Medulla oblongata (tissue), 1 donor: Measurements from ENCODE around the gene CDK5RAP2.
"Not testable (repeated sequence)": the region's sequence is repeated elsewhere in the genome, so short reads cannot be mapped to it uniquely, and the experiment has no call there.

Source experiments
- DNase-seq: peaks from one replicate; pipeline ENCODE4 v3.0.0-alpha.2; 2015; ENCODE audit errors: extremely low spot score

CDK5RAP2 gene

DNA sequence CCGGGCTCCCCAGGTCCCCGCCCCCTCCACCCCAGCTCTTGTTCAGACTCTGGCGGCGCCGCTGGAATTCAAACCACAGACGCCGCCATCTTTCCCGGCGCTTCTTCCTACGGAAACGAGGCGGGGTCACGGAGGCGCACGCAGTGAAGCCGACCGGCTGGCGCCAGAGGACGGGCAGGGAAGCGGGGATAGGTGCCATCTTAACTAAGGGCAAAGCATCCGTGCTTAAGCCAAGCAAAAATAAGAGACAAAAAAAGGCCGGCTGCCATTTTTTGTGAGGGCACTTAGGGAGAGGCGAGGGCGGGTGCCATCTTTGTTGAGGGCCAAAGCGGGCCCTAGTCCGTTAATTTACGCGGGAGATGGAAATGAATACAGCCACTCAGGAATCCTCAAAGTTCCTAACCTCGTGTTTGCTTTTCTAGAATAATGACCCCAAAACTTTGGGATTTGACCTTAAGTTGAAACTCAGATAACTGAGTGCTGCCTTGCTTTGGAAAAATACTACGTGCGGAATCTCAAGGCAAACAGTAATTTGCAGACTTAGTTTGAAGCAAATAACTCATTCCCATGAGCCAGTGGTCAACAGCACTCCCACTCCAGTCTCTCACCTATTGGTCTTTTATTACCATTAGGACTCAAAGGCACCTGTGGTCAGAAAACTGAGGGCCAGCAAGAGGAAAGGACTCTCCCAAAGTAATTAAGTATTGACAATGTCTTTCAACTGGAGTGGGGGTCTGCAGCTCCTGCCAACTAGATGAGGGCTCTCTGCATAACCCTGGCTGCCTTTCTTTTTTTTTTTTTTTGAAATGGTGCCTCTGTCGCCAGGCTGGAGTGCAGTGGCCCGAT, at the start of gene CDK5RAP2:
Gene CDK5RAP2 (minus strand): TSS at position 117 of the 846 bp plus-strand sequence. CDS start 189 bp downstream, outside the sequence.
- peak; percentile 99 for DNase-seq

DNA sequence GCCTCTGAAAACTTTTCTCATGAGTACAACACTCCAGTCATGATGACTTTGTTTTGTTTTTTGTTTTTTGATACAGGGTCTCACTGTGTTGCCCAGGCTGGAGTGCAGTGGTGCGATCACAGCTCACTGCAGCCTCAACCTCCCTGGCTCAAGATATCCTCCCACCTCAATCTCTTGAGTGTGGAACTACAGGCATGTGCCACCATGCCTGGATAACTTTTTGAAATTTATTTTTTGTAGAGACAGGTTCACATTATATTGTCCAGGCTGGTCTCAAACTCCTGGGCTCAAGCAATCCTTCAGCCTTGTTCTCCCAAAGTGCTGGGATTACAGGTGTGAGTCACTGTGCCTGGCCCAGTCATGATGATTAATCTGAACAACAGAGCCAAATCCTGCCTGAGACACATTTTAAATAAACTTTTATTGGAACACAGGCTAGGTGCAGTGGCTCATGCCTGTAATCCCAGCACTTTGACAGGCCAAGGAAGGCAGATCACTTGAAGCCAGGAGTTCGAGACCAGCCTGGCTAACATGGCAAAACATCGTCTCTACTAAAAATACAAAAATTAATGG, 49.0 kb upstream of the CDK5RAP2 start:
- DNase-seq, result not testable (repeated sequence)

DNA sequence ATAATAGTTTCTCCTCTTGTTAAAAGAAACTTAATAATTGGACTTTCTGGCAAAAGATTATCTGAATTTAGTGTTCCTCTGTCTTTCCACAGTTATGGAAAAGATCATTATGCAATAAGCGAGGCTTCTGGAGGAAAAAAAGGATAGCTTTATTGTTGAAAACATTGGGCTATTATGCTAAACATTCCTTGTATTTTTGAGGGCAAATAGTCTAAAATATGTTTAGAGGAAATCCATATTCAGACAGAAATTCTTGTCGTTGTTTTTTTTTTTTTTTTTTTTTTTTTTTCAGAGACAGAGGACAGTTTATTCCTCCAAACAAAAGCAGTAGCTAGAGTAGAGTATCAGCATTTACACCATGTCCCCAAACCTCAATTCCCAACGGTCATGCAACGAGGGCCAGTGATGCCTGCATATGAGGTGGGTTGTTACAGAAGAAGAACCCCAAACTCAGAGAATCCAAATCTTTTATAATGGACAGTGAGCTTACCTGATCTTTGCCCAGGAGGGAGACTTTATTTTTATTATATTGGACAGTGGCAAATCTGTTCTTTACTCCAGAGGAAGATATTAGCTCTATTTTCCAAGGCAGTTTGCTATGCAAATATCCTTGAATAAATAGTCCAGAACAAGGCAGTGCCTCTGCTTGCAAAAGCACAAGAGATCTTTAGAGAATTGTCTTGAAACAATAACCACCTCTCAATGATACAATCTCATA, 48.4 kb upstream of the CDK5RAP2 start:
- peak; percentile 64 for DNase-seq

DNA sequence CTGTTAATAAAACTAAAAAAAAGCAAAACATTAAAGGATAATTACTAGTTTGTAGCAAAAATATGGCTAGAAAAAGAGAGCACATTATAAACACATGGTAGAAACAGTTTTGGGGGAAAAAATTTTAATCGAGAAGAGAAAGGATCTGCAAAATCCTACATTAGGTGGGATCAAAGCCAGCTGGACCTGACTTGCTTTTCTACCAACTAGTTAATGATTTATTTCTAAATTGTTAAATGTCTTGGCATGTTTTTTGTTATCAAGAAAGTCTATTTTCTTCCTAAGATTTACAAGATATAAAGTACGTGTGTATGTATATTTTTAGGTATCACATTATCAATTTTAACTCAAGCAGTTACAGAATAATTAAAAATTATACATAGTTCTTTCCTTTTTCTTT, 47.1 kb upstream of the CDK5RAP2 start:
- no peak for DNase-seq

DNA sequence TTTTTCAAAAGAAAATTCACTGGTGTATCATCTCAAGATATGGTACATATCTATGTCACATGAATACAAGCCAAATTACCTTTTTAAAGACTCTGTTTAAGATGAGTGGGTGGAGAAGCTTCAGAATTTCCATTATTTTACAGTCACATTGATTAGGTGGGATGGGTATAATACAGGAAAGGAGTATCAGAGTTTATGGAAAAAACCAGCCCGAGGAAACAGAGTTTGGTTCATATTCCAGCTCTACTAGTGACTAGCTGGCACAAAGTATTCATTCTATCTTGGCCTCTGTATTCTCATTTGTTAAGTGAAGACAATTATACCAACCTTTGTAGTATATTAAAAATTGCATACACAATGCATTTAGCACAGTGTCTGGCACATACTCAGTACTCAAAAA, 46.5 kb upstream of the CDK5RAP2 start:
- no peak for DNase-seq

DNA sequence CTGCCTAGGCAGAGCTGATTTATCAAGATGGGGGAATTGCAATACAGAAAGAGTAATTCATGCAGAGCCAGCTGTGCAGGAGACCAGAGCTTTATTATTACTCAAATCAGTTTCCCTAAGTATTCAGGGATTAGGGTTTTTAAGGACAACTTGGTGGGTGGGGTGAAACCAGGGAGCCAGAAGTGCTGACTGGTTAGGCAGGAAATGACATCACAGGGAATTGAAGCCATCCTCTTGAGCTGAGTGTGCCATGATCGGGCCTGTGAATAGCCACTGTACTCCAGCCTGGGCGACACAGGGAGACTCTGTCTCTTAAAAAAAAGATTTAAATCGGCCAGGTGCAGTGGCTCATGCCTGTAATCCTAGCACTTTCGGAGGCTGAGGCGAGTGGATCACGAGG, 45.3 kb upstream of the CDK5RAP2 start:
- no peak for DNase-seq

DNA sequence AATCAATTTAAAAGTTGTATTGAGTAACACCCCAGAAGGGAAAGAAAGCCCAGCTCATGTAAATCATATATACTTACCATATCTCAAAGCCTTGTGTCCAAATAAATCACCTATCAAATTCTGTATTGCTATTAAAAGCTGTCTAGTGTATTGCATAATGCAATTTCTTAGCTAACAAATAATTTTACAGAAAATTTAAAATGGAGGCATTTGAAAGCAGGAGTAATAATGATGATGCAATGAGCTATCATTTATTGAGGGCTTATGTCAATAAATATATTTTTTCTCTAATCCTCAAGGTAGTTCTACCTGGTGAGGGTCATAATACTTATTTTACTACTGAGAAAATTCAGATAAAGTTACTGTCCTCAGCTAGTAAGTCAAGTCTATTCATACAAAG, 42.8 kb upstream of the CDK5RAP2 start:
- no peak for DNase-seq

DNA sequence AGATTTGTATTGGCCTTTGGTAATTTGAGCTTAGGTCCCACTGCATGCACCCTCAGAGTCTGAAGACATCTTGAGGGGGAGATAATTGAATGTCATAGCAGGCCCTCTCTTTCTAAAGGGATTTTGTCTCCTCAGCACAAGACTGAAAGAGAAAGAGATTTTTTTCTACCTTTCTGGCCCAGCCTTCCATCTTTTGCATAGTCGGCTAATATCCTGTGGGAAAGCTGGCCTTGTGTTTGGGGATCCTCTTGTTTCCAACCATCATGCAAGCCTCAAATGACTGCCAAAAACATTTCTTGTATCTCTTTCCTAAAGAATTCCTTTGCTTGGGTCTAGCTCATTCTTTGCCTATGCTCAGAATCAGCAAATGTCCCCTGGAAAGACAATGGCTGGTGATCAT, 42.0 kb upstream of the CDK5RAP2 start:
- DNase-seq, result no peak

DNA sequence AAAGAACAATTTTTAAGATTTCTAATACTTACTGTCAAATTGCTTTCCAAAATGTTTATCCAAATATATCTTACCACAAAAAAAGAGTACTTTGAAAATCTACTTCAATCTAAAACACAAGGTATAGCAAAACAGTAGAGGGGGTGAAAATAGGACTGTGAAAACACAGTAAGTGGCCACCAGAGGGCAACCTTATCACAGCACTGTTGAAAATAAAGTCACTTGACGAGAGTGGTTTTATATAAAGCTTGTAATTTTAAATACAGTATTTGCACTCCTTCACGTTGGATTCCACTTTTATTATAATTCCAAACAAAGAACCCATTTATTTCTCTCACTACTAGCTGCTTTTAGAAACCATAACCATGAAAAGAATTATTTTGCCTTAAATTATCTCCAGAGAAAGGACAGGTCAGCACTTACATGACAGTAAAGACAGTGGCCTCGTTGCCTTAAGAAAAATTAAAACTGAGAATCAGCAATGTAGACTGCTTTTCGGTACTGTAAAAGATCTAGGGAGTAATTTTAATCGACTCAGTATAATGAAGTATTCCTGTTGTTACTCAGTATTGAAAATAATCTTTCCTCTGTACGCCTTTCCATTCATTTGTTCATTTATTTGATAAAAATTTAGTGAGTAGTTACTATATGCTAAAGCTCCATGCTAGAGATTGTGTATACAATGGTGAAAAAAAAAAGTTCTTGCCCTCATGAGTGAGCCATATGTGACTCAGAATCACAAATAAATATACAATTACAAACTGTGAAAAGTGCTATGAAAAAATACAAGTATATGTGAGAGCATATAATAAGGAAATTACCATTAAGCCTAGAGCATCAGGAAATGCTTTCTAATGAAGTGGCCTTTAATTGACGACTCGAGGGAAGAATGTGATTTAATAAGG, 40.0 kb upstream of the CDK5RAP2 start:
- peak; percentile 89 for DNase-seq

DNA sequence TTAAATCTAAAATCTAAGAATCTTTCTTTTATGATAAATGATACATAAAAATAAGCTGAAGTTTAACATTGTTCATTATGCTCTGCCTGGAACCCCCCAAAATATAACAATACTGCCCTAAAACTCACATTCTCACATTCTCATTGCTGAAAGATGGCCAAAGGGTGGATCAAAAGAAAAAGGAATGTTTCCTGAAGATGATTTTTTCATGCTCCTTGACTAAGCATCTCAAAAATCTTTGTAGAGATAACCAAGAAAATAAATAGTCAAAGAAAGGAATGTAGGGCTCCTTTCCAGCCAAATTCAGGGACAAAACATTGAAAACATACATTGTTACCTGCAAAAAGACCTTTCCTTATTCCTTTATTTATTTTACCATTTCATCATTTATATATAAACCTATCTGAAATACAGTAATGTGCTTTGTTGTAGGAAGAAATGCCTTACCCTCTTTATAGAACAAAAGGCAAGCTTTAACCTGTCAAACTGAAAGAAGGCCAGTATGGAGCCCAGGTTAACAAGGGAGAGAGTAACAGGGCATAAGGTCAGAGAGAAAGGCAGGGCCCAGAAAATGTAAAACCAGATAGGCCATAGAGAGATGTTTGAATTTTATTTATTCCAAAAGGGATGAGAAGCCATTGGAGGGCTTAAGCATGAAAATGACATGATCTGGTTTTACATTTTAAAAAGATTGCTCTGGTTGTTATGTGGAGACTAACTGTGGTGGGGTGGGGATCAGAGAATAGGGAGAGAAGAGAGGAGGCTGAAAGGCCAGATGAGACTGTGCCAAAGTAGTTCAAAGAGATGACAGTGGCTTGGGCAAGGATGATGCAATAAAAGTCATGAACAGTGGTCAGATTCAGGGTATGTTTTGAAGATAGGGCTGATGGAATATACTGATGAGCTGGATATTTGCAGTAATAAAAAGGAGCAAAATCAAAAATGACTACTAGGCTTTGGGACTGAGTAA, 37.3 kb upstream of the CDK5RAP2 start:
- no peak for DNase-seq

DNA sequence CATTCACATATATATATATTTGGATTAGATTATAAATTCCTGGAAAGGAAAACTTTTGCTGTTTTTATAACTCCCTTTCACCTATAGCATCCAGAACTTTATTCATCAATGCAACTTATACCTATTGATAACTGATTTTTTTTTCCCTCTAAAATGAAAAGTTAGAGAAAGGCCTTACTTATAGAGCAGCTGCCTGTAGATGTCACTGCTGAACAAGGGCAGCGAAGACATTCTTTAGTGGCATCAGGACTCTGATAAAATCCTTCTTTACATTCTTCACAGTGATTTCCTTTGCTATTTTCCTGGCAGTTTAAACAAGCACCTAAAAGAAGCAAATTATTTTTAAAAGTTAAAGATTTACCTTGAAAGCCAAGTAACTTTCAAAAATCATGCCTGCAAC, 32.3 kb upstream of the CDK5RAP2 start:
- peak; percentile 46 for DNase-seq

DNA sequence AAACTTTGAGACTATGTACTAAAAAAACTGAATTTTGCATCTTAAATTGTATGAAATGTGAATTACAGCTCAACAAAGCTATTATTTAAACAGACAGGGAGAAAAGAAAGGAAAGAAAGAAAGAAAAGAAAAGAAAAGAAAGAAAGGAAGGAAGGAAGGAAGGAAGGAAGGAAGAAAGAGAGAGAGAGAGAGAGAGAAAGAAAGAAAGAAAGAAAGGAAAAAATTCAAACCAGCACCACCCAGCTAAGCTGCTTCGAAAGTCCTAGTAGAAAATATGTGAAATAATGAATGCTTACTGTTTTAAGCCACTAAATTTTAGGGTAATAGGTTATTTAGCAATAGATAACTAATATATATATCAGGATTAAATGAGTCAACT, 31.7 kb upstream of the CDK5RAP2 start:
- DNase-seq, result no peak

DNA sequence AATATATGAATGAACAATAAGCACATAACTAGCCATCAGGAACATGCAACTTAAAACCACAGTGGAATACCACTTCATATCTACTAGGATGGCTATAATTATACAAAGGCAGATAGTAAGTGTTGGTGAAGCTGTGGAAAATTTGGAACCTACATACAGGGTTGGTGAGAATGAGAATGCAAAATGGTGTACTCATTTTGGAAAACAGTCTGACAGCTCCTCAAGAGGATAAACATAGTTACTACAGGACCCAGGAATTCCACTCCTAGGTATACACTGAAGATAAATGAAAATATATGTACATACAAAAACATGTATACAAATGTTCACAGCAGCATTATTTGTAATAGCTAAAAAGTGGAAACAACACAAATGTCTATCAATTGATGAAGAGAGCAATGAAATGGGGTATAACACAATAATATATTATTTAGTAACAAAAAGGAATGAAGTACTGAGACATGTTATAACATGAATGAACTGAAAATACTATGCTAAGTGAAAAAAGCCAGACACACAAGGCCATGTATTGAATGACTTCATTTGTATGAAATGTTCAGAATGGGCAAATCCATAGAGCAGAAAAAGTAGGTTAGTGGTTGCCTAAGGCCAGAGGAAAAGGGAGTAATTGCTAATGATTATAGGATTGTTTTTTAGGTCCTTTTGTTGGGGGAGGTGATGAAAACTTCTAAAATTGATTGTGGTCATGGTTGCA, 31.2 kb upstream of the CDK5RAP2 start:
- DNase-seq, result no peak

DNA sequence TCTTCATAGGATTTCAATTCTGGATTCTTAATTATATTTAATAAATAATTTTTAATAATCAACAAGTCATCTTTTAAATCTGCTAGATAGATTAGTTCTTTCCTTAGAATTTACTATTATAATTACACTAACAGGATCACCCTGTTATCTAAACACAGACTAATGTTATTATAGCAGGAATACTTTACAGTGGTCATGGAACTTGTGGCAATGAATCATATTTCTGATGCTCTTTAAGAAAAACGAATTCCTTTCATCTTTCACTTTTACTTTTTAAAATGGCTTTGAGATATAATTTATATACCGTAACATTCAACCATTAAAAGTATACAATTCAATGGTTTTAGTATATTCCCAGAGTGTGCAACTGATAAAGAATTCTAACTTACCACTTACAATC, 29.7 kb upstream of the CDK5RAP2 start:
- DNase-seq, result no peak

DNA sequence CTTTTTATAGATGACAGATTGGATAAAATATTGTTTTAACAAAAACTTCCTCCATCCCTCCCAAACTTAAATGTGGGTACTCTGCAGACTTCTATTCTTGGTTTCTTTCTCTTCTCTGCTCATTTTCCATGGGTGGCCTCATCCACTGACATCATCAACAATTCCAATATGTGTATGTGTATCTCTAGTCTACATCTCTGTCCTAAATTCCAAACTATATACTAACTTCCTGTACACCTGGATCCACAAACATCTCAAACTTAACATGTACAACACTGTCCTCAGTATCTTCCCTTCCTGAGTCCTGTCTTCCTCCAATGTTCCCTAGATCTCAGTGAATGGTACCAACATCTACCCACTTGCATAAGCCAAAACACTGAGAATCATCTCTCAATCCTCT, 28.5 kb upstream of the CDK5RAP2 start:
- DNase-seq, result no peak

DNA sequence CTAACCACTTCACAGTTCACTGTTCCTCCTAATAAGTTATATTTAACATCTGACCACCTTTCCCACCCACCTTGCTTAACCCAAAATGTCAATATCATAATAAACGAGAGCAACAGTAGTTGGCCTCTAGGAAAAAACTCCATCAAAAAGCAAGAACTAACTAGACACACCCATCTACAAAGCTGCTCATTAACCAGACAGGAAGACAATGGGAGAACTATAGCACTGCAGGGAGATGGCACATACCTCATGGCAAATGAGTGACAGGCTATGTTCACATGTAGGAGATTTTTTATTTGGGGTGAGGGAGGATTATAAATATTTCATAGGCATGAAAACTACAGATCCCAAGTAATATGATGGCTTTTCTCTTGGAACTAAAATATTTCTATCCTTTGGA, 23.6 kb upstream of the CDK5RAP2 start:
- no peak for DNase-seq

DNA sequence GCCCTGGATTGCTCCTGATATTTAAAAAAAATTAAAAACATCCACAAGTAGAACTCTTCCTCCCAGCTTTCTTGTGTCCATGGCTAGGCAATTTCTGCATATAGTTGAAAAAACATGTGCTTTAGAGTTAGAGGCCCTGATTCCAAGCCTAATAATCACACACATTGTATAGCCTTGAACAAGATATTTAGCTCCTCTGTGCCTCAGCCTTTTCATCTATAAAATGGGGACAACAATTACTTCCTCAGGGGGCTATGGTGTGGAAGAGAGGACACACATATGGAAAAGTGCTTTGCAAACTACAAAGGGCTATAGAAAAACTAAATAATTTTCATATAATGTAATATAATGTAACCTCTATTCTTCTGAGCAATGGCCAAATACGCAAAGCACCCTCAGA, 23.0 kb upstream of the CDK5RAP2 start:
- DNase-seq, result no peak

DNA sequence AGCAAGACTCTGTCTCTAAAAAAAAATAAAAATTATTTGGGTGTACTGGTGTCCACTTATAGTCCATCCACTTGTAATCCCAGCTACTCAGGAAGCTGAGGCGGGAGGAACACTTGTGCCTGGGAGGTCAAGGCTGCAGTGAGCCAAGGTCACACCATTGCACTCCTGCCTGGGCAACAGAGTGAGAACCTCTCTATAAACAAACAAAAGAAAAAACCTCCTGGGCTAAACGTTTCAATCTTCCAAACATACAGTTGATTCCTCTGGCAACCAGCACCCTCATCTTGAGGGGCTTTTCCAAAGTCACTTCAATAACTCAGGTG, 13.9 kb upstream of the CDK5RAP2 start:
- no peak for DNase-seq

DNA sequence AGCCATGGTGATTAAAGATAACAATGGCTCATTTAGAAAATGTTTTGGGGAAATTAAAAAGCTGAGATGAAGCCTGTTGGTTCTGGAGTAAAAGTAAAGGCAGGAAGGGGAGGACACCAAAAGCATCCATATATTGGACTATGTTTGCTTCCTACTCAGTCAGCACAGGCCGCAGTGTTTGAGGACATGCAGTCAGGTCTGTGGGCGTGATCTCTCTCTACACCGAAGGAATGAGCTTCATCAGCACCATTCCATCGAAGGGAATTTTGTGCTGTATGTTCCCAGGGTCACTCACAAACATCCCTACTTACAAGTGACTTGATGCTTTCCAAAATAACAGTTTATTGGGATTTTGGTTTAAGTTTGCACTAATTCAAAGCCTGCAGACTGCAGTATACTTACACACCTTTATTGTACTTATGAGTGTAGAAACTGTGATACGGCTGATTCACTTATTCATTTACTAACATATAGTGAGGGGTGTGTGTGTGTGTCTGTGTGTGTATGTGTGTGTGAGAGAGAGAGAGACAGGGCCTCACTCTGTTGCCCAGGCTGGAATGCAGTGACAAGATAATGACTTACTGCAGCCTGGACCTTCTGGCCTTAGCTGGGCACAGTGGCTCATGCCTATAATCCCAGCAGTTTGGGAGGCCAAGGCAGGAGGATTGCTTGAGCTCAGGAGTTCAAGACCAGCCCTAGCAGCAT, 13.4 kb upstream of the CDK5RAP2 start:
- DNase-seq, result no peak

DNA sequence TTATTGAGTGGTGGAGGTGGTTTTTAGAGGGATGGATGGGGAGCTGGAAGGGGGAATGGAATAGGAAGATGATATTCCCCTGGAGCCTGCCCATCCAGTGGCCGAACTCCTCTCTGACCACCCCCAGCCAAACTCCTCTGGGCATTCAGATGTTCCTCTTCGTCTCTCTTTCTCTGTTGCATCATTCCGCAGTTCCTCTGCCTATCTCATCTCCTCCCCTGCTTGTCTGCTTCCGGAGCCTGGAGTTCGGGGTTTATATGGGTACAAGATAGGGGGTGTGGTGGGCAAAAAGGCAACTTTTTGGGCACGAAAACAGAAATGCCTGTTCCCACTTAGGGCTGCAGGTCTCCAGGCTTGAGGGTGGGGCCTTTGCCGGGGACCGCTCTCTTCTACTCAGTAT, 12.2 kb upstream of the CDK5RAP2 start:
- no peak for DNase-seq
